ENCODE data around the gene CTNND2. TPM values are rescaled to one million over a fixed set of nuclear protein-coding genes. Genes with fewer than 3 reads are reported as not detected.
"Not testable (repeated sequence)": the region's sequence is repeated elsewhere in the genome, so short reads cannot be mapped to it uniquely, and the experiment has no call there.

CTNND2 gene
- total RNA-seq, 1 experiment from 2014 or later = not detected

- no peak for DNase-seq (ENCODE audit: low read depth)
Observed at GRCh38 chr5:11672385-11673085, 231.7 kb downstream of the CTNND2 start.

GRCh38 chr5:11658376-11658775 lies 245.9 kb downstream of the CTNND2 start:
- no peak for DNase-seq (ENCODE audit: low read depth)

GRCh38 chr5:11656916-11657315 lies 247.3 kb downstream of the CTNND2 start:
- DNase-seq (ENCODE audit: low read depth) = no peak

- no peak for DNase-seq (ENCODE audit: low read depth)
Observed at GRCh38 chr5:11655681-11656080, 248.6 kb downstream of the CTNND2 start.

GRCh38 chr5:11650936-11651335 lies 253.3 kb downstream of the CTNND2 start:
- DNase-seq (ENCODE audit: low read depth) = no peak

GRCh38 chr5:11646141-11646540 lies 258.1 kb downstream of the CTNND2 start:
- DNase-seq (ENCODE audit: low read depth) = no peak

- no peak for DNase-seq (ENCODE audit: low read depth)
Observed at GRCh38 chr5:11642438-11642837, 261.8 kb downstream of the CTNND2 start.

- DNase-seq (ENCODE audit: low read depth) = no peak
Observed at GRCh38 chr5:11640158-11640873, 263.9 kb downstream of the CTNND2 start.

- no peak for DNase-seq (ENCODE audit: low read depth)
Observed at GRCh38 chr5:11622785-11623184, 281.5 kb downstream of the CTNND2 start.

- DNase-seq (ENCODE audit: low read depth) = no peak
Observed at GRCh38 chr5:11620172-11620571, 284.1 kb downstream of the CTNND2 start.

- no peak for DNase-seq (ENCODE audit: low read depth)
Observed at GRCh38 chr5:11619339-11620024, 284.8 kb downstream of the CTNND2 start.

GRCh38 chr5:11617080-11617479 lies 287.2 kb downstream of the CTNND2 start:
- DNase-seq (ENCODE audit: low read depth) = no peak

GRCh38 chr5:11616624-11617023 lies 287.6 kb downstream of the CTNND2 start:
- DNase-seq (ENCODE audit: low read depth) = not testable (repeated sequence)

- no peak for DNase-seq (ENCODE audit: low read depth)
Observed at GRCh38 chr5:11611011-11611410, 293.2 kb downstream of the CTNND2 start.

GRCh38 chr5:11609570-11610303 lies 294.5 kb downstream of the CTNND2 start:
- no peak for DNase-seq (ENCODE audit: low read depth)

GRCh38 chr5:11608530-11608929 lies 295.7 kb downstream of the CTNND2 start:
- no peak for DNase-seq (ENCODE audit: low read depth)

- no peak for DNase-seq (ENCODE audit: low read depth)
Observed at GRCh38 chr5:11607944-11608483, 296.2 kb downstream of the CTNND2 start.

- no peak for DNase-seq (ENCODE audit: low read depth)
Observed at GRCh38 chr5:11602298-11602697, 301.9 kb downstream of the CTNND2 start.

GRCh38 chr5:11599499-11599898 lies 304.7 kb downstream of the CTNND2 start:
- DNase-seq (ENCODE audit: low read depth) = no peak

GRCh38 chr5:11596657-11597071 lies 307.6 kb downstream of the CTNND2 start:
- DNase-seq (ENCODE audit: low read depth) = no peak

- DNase-seq (ENCODE audit: low read depth) = no peak
Observed at GRCh38 chr5:11596185-11596584, 308.1 kb downstream of the CTNND2 start.

- DNase-seq (ENCODE audit: low read depth) = no peak
Observed at GRCh38 chr5:11595045-11595444, 309.2 kb downstream of the CTNND2 start.

Measured in RPMI7951 (cell line).